Astrocyte (in vitro differentiated cells and primary cell): ENCODE data around the gene SHC1.

ENCODE experiments used
- CTCF ChIP-seq: IDR thresholded peaks from 2 replicates; pipeline ENCODE4 v1.5.1; 2011; ENCODE audit warnings: low read depth, mild to moderate bottlenecking, inconsistent platforms, low read length, moderate library complexity; ENCODE audit not compliant: insufficient read depth
- EZH2 ChIP-seq: IDR thresholded peaks from 2 replicates; pipeline ENCODE4 v1.6.1; 2012; ENCODE audit warnings: mild to moderate bottlenecking, low read length, inconsistent platforms; ENCODE audit not compliant: insufficient read depth

- TF ChIP-seq CTCF (no peak), EZH2 (no peak)
Observed at GRCh38 chr1:154935749-154936554, 34.6 kb downstream of the SHC1 start.
